ENCODE results near the gene P3H4.

GRCh38 chr17:41766135-41766534 lies 45.6 kb downstream of the P3H4 start:
- TF ChIP-seq SIN3A (IDR thresholded peaks at IDR 0.05; ENCODE audit: borderline replicate concordance, insufficient read depth, low read depth, low read length) (no peak), POLR2AphosphoS5 (IDR thresholded peaks at IDR 0.05; ENCODE audit: low read depth, low read length) (no peak), CTCF (IDR thresholded peaks at IDR 0.05) (no peak), REST (IDR thresholded peaks at IDR 0.05; ENCODE audit: insufficient read depth in 1 of 2, low read depth in 2 of 2, low read length in 1 of 2) (no peak)
